Measurements from ENCODE around the gene GRIN2A.

Gene GRIN2A

DNA sequence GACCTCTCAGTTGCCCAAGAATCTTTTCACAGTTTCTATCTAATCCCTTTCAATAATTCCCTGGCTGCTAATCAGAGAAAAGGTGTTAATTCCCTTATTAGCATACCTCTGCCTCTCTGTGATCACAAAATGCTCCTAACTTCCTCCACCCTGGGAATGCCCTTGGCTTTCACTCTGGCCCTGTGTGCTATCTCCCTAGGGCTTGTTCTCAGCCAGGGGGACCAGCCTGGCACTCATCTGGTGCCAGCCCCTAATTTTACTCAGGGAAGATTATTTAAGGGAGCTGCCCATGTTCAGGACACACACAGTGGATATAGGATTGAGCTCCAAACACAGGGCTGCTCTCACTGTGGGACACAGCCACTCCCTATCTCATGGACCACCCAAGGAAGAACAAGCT is 225.2 kb downstream of the GRIN2A start:
- no peak for DNase-seq

DNA sequence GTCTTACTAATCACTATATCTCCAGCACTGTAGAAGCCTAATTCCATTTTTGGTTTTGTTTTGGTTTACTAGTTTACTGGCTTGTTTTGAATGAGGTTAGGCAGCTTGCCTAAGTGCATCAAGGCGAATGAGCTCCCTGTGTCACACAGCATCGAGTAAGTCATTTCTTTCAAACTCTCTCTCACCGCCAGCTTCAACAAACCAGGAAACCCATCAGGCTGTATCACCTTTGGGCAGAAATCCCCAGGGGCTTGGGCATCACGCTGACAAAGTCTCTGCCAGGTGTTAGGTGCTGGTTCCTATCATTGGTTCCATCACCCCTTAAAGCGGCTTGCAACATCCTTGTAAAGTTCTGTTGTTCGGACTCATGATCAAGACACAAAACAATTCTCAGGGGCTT is 226.6 kb downstream of the GRIN2A start:
- no peak for DNase-seq

DNA sequence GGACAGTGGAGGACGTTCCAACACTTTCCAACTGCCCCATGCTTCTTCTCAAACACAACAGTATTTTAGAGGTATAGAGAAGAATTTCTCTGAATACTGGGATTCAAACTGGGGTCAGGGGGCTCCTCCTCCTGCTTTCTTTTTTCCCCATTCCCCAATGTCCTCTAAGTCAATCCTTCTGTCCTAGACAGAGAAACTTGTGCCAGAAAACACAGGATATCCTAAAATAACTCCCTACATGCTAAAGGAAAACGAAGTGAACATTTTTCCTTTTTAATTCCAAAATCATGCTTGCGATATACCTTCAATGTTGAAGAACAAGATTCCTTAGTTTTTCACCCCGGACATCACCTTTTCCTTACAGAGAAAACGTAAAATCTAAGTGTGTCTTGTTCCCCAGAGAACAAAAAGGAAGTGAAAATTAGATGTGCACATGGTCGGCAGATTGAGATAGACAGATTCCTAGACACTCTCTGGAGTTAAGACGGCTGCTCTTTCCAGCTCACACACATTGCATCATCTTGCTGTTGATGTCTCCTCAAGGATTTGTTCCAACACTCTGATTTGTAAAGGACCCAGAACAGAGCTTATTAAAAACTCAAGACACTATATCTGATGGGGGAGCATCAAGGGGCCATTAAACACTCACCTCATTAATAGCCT is 228.2 kb downstream of the GRIN2A start:
- no peak for DNase-seq

DNA sequence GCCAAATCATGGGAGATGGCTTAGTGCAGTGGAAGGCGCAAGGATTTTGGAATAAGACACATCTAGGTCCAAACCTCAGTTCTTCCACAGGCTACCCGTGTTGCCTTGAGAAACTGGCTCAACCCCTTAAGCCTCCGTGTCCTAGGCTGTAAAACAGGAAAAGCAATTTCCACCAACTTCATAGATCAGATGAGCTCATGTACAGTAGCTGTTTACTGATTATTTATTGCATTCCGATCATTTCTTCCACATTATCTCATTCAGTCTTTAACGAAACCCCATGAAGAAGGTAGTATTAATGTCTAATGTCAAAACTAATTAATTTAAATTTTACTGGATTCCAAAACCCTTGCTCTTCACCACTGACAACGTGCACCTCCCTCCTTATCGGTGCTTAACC is 231.6 kb downstream of the GRIN2A start:
- DNase-seq, result no peak

DNA sequence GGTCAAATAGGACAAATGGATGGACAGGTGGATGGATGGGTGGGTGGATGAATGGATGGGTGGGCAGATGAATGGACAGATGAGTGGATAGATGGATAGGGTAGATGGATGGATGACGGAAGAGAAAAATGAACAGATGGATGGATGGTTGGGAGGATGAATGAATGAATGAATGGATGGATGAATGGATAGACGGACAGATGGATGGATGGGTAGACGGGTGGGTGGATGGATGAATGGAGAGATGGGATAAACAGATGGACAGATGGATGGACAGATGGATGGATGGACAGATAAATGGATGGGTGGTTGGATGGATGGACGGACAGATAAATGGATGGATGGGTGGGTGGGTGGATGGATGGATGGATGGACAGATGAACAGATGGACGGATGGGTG is 232.8 kb downstream of the GRIN2A start:
- DNase-seq, result no peak

DNA sequence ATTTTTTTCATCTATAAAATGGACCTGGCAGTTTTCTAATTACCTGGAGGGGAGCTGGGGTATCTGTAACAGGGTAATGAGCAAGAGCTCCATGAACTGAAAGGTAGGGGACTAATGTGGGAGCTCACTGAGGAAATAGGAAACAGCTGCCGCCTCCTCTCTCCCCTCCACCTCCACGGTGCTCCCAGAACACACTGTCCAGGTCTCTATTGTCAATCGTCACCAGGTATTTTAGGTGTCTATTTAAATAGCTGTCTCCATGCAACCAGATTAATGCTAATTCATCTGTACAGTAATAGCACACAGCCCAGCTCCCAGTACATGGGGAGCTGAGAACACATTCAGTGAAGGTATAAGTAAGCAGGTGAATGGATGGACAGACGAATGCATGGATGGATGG is 233.3 kb downstream of the GRIN2A start:
- no peak for DNase-seq

DNA sequence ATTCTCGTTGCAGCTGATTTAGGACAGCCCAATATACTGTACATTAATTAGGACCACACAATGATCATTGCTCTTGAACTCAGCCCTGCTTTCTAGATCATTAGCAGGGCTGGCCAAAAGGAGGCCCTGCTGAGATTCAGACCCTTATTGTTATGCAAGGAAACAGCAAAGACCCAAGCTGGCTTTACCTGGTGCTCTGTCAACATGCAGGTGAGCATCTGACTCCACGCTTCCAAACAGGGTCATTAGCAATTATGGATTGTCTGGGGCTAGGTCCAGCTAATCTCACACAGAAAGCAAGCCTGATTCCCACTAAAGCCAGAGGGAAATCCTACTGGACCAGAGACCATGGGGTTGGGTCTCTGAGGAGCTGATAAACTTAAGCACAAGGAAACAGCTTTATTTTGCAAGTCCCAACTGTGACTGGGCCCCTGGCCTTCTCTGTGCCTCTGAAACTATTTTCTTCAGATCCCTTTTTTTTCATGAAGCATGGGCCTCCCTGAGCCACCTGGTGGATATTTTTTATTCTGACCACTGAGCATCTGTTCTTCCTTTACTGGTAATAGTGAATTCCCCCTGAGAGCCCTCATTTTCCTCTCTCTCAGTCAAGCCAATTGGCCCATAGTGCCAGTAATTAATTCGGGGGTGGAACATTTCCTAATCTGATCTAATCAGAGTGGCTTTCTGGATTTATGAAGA is 236.1 kb downstream of the GRIN2A start:
- DNase-seq, result no peak

DNA sequence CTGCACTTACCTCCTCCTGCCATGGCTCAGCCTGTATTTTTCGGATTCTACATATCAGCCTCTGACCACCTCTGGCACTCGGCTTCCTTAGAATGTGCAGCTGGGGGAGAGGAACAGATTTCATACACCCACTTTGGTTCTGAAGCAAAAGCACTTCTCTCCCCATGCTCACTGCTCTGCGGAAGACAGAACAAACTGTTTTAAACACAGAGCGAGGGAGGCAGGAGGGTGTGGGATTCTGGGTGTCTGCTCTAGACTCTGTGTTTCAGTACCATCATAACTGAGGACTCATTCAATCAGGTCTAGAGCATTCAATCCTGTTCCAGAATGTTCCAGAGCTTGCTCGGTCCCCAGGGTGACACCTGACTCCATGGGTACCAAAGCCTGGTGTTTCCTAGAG is 239.1 kb downstream of the GRIN2A start:
- DNase-seq, result no peak

DNA sequence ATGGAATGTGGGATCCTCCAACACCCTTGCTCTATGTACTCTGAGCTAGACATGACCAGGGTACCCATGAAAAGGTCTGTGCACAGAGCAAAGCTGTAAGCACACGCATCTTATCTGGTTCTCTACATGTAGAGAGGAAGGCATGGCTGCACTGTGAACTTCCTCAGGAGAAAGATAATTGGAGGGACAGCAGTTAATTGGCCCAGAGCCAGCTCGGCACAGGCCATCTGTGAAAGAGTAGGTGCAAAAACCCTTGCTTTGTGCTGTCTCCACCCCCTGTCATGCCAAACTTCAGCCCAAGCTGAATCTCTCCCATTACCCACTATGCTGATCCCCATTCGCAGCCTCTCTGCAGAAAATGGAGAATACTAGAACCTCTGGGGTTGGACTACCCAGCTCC is 241.0 kb downstream of the GRIN2A start:
- no peak for DNase-seq

DNA sequence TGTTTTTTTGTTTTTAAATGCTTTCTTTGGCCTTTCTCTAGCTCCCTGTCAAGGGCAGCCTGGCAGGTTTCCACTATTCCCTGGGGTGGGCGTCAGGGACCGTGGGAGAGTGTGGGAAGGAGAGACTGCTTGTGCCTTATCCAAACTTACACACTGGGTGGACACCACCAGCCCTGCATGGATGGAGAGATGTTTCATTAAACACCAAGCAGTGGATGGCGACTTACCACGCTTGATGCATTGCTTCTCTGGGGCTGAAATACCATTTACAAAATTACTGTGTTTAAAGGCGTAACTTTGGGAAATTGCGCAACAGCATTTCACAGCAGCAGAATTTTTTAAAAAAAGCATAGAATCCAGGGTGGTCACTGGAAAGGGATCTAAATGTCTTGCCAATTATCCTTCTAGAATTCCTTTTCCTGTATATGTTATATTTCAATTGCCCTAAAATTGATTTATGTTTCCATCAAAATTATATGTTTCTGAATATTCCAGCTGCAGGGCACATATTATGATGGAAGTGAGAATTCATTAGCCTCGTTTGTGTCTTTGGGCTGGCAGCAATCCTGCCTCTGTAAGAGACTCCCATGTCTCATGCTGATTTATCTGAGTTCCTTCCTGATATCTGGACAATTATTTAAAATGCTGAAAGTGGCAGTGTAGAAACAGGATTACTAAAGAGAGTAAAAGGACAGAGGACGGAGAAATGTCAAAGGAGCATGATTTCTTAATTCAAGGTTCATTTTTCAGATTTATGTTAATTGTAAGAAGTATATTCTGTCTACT is 247.3 kb downstream of the GRIN2A start:
- DNase-seq, result no peak

DNA sequence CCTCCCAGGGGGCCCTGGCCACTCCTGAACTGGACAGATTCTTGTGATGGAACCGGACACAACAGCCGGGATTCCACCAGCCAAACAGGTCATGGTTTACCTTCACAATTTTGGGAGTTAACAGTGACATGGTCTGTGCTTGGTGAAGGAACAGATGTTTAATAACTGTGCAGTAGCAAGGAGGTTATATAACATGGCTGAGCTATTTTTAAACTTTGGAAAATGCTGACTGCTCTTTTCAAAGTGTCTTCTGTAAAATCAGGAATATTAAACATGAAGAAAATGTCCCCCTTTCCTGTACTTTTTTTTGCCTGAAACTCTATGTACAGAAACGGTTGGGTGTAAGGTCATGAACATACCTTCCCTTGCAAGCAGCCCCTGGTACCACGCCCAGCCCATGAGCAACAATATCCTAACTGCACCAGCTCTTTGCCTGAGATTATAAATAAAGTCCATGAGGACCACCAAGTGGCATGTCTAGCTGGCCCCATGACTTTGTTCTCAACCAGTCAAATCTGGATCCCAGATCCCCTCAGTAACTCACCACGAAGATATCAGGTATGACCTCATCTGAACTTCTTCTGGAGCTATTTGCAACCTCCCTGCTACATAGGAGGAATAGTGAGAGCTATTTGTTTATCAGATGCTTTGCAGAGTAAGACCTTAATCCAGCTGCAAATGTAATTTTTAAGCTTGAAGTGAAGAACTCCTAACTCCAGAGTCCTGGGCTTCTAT is 249.1 kb downstream of the GRIN2A start:
- no peak for DNase-seq

DNA sequence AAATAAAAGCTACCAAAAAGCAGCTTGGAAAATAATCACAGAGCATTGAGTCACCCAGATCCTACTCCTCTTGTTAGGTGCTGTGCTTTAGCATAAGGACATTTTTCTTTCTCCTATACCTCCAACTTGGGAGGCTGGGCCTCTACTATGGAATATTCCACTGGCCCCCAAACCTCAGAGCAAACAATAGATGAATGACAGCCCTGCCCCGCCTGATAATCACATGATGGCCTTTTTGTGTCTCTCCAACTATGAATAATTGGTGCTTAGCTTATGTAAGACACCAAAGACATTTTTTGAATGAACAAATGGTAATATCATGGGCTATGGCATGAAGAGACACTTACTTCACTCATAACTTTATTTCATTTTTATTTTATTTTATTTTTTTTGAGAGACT is 250.2 kb downstream of the GRIN2A start:
- no peak for DNase-seq

DNA sequence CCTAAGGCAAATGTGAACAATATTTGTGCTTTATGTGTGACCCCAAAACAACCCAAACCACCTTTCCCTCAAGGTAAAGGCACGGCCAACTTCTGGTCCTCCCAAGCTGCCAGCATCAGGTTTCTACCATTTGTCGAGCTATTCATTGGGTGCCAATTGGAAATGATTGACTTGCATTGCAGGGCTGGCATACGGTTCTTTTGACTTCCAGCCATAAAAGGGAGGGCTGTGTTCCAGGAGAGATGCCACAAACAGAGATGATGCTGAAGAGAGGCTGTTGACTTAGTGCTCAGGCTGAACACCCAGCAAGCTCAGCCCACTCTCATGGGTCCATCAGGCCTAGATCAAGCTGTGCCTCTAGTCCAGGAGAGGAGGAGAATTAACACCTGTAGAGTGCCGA is 252.4 kb downstream of the GRIN2A start:
- DNase-seq, result no peak

DNA sequence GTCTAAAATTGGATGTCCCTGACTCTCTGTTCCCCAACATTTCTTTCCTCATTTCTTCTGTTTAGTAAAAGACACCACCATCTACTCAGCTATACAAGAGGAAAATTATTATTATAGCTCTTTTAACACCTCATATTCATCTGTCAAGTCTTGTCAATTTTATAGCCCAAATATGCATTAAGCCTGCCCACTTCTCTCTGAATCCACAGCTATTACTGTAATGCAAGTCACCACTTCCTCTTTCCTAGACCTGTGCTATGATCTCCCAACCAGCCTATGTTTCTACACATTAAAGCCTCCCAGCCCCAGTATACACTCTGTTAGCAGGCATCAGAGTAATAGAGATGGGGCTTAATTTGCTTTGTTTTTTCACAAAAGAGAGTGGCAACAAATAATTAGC is 252.9 kb downstream of the GRIN2A start:
- no peak for DNase-seq

DNA sequence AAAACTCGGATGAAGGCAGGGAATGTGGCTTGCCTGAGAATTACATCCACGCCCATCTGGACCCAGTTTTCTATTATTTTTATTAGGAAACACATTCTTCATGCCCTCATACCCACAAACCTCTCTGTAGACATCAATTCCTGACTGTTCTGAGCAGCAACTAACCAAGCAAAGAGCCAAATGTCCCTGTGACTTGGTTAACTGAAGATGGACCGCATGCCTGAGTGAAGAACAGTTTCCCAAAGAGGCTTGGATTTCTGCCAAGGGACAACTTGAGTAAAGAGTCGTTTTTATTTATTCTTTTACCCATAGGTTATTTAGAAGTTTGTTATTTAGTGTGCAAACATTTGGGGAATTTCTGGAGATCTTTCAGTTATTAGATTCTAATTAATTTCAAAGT is 259.8 kb downstream of the GRIN2A start:
- DNase-seq, result no peak

DNA sequence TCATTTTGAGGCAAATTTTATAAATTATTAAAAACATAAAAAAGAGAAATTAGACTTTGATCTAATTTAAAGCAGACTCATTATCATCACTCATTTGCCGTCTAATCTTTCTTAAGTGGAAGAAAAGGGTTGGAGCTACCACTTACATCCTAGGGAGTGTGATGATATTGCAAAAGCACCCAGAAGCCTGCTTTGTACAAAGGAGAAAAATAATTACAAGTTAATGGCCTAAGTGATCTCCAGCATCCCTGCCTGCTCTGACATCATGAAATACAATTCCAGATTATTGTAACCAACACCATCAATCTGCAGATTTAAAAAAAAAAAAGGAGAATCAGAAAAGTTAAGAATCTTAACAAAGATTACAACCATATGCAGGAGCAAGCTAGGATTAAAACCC is 260.2 kb downstream of the GRIN2A start:
- DNase-seq, result no peak

DNA sequence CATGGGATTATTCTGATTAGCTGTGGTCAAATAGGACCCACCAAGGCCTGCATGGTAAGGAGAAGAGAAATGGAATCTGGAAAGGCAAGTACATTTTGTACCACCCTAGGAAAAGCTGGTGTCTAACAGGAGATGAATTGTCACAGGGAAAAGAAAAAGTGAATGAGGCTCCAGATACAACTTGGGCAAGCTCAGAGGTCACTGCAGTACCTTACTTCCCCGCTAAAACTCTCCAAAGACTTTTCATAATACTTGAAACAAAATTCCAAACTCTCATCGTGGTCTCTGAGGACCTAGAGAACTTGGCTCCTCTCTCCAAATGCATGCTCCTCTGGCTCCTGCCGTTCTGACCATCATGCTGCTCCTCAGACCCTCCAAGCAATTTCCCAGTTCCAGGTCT is 262.8 kb downstream of the GRIN2A start:
- DNase-seq, result no peak

DNA sequence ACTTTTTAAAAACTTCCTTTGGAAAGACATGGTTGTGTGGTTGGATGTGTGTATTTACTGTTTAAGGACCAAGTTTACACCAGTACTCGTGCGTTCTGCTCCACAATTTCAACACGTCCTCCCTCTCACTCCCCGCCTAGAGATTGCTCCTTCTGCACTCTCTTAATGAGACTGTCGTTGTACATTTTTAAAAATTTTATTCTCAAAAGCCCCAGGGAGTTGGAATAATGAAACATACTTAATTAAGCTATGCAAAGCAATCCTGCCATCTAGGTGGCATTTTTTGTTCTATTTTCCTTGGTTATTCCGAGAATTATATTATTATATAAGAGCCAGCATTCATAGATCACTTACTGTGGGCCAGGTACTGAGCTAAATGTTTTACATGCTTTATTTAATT is 264.5 kb downstream of the GRIN2A start:
- no peak for DNase-seq

DNA sequence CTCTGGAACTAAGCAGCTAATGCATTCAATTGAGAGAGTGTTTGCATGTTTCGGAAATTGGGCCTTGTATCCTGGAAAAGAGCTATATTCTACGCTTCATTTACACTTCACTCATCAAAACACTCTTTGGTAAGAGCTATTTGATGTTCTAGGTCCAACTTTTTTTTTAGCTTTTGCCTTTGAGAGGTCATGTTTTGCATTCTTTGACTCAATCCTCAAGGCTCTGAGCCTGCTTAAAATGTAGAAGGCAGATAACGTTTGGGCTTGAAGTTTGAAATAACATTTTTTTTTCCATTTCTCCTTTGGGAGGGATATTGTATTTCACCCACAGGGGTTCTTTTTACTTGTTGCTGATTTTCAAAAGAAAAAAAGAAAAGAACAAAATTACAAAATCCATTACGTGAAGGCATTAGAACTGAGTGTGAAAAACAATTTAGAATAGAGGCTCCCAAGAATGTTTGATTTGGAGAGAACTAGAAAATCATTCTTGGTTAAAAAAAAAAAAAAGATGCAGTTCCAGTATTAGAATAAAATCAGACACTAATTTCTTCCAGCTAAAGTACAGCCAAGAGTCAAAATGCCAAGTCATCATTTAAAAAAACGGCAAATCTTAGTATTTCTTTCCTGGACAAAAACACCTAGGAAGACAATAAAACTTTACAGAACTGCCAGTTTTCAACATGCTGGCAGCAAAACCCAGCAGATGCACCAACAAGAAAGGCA is 268.5 kb downstream of the GRIN2A start:
- DNase-seq, result no peak

DNA sequence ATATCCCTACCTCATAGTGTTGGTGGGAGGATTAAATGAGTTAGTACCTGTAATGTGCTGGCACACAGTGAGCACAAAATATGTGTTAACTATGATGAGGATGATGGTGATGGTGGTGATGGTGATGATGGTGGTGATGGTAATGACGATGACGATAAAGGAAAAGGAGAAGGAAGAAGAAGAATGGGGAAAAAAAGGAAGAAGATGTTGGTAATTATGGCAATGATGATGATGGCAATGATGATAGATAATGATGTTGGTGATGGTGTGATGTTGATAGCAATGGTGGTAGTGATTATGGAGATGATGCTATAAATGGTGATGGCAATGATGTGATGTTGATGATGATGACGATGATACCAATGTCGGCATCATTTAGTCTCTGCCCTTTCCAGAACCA is 270.2 kb downstream of the GRIN2A start:
- DNase-seq, result no peak

DNA sequence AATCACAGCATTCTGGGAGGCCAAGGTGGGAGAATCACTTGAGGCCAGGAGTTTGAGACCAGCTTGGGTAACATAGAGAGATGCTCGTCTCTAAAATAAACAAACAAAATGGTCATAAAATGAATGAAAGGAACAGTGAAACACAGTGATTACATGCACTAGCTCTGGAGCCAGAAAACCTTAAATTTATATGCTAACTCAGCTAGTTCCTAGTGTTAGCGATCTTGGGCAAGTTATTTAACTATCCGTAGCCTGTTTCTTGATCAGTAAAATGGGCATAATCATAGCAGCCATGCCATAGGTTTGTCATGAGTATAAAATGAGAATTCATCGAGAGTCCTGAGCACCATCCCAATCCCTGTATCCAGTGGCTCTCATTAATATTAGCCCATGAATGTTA is 271.0 kb downstream of the GRIN2A start:
- DNase-seq, result no peak

DNA sequence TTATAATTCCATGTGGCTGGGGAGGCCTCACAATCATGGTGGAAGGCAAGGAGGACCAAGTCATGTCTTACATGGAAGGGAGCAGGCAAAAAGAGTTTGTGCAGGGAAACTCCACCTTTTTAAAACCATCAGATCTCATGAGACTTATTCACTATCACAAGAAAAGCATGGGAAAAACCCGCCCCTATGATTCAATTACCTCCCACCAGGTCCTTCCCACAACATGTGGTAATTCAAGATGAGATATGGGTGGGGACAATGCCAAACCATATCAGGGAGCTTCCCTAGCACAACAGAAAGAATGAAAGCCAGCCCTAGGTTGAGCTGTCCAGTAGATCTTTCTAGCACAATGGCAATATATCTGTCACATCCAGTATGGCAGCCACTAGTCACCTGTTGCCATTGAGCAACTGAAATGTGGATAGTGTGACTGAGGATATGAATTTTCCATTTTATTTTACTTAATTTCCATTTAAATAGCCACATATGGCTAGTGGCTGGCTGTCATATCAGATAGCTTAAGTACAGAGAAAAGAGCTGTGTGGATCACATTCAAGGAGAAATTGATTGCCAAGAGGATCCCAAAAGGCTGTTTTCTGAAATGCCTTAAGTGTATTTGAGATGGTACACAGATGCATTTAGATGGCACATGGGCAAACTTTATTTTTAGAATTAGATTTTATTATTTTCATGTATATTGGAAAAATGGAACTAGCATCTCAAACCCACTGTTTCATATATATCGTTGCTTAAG is 273.0 kb downstream of the GRIN2A start:
- no peak for DNase-seq

Measured in effector CD8-positive, alpha-beta T cell (primary cell).